NCI-H446 treated with DMSO at 0.1 percent for 48 hours (cell line): ENCODE data around the gene RAD9B.
"Not testable (repeated sequence)": the region's sequence is repeated elsewhere in the genome, so short reads cannot be mapped to it uniquely, and the experiment has no call there.

Experiments used
- DNase-seq: peaks from one replicate; lab custom pipeline; 2025; lab: John Stamatoyannopoulos, UW

RAD9B gene

DNA sequence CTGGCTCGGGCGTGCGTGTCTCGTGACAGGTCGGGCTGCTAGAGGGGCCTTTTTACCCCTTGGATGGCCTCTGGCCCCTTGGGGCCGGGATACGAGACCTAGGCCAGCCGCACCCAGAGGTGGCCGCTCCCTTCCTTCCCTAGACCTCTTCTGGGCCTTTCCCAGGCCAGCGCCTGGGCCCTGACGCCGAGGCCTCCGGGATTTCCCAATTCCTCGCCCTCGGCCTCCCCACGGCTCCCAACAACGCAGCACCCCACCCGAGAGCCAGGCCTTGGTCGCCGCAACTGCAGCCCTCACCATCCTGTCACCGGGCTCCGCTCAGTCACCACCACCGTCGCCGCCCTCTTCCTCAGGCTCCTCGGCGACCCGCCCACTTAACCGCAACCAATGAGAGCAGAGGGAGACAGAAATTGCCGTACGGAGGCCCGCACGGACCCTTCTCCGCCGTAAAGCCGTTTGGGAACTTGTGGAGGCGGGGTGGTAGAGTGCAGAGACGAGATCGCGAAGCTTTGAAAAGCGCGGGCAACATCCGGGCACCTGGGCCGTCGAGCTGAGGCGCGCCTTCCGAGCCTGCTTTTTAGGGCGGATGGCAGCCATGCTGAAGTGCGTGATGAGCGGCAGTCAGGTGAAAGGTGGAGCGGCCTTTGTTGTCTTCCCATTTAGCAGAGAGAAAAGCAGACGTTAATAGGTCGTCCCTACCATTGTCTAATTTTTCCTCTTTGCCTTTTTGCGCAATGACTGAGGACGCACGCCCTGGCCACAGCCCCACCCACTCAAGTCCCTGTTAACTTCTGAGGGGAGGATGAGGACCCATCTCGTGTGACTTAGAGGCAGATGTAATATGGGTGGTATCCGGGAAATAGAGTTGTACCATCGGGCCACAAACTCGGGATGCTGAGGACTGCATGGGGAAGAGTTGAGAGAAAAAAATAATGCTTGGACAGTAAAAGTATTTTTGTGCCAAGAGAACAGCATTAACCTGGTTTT, at the start of gene RAD9B, which contains the start of gene VPS29:
RAD9B (plus strand) TSS at position 580 of the 987 bp plus-strand sequence; CDS start at position 587, 7 bp downstream.
VPS29 (minus strand) TSS at position 360 of the 987 bp plus-strand sequence; CDS start at position 300, 60 bp downstream.
- peak; percentile 91 for DNase-seq

DNA sequence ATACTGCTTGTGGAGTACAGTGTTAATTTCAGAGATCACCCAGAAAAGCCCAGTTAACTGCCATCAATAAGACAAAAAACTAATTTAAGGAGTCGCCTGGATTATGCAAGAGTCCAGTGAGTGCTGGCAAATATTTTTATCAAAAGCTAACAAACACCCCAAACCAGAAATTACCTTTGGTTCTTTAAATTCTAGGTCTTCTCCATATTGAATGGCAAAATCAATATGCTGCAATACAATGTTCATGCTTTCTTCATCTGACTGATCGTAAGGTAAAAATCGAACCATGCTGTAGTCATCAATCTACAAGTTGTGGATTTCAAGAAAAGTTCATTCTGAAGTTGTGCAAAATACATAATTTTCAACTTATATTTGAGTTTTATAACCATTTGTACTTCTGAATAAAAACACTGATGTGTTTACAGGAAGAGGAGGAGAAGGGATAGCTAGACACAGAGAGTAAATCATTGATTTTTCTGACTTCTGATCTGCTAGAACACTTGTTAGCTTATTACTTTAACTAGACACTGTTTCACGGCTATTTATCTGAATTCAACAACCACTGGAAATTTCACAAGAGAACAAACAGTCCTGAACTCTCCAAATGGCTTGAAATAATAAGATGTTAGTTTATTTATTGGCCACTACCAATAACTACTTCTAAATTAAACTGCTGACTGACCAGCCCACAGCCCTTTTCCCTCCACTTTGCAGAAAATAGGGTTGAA, 48.4 kb upstream of the RAD9B start:
- no peak for DNase-seq

DNA sequence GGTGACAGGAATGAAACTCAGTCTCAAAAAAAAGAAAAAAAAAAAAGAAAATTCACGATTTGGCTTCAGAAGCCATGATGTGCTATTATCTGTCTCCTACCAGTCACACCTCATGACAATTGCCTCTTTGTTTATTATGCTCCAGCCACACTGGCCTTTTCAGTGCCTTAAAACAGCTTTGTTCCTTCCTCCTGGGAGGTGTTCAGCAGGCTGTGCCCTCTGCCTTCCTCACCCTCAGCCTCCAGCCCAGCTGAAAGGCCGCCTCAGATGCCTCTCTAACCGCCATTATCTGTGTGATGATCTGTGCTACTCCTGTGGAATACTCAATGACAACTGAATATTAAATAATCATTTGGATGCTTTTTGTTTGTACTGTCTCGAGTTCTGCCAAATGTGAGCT, 43.4 kb upstream of the RAD9B start:
- no peak for DNase-seq

GRCh38 chr12:110461189-110461588, 40.9 kb upstream of the RAD9B start:
- DNase-seq, result not testable (repeated sequence)

GRCh38 chr12:110465024-110465423, 37.1 kb upstream of the RAD9B start:
- no peak for DNase-seq

DNA sequence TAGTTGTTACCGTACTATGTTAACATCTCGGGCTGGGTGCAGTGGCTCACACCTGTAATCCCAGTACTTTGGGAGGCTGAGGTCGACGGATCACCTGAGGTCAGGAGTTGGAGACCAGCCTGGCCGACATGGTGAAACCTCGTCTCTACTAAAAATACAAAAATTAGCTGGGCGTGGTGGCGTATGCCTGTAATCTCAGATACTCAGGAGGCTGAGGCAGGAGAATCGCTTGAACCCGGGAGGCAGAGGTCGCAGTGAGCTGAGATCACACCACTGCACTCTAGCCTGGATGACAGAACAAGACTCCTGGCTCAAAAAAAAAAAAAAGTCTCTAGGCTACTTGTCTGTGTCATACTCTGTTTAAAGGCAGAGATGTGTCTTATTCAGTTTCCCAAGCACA, 36.4 kb upstream of the RAD9B start:
- DNase-seq, result not testable (repeated sequence)

DNA sequence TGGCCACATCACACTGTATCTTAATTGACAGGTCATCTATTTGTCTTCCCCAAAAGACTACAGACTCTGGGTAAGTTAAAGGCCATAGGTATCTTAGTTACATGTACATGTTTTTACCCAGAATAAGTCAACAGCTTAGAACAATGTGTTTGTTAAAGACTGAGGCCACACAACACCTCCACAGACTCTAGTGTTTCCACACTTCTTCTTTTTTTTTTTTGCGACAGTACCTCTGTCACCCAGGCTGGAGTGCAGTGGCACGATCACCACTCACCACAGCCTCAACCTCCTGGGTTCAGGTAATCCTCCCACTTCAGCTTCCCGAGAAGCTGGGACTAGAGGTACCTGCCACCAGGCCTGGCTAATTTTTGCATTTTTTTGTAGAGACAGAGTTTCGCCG, 35.3 kb upstream of the RAD9B start:
- DNase-seq, result no peak

DNA sequence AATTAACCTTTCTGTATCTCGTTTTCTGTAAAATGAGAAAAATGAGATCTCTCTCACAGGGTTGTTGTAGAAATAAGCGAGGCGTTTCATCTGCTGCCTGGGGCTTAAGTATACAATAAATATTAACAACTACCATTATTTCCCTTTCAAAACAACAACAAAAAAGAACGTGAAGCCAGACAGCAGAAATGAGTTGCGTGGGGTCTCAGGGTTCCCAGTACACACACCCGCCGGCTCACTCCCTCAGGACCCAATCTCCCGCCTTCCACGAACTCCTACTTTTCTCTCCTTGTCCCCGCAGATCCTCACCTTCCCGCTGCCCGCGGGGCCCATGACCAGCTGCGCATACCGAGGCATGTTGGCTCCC, 34.3 kb upstream of the RAD9B start:
- DNase-seq, result no peak

DNA sequence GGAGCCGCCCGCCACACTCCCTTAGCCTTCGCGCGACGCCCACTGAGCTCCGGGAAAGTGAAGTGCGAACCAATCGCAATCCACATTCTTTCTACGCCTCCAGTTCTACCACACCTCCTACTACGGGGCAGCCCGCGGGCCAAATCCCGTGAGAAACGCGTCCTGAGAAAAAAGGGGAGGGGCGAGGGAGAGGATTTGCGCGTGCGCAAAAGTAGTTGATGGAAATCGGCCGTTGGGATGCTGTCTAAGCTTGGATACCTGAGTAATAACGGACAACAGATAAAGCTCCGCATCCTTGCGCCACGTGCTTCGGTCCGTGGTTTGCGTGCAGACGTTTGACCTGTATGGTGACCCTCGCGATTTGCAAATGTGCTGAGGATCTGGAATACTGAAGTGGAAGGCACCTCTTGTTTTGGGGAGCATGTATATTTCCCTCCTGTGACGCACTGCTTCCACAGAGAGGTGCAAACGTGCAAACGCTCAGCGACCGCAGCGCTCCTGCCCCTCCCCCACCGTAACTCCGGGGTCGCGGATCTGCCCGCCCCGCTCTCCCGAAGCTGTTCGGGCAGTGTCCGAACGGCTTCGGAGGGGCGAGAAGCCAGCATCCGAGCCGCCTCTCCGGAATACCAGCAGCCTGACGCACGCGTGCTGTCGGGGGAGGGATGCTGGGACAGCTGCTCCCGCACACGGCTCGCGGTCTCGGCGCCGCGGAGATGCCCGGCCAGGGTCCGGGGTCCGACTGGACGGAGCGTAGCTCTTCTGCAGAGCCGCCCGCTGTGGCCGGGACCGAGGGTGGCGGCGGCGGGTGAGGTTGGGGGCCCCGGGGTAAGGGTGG, 33.7 kb upstream of the RAD9B start, which contains the start of the genes FAM216A and GPN3:
FAM216A (plus strand) TSS at position 632 of the 835 bp plus-strand sequence; CDS start at position 663, 31 bp downstream.
GPN3 (minus strand) TSS at position 44 of the 835 bp plus-strand sequence. CDS start 54 bp downstream, outside the sequence.
- DNase-seq, result peak; percentile 95

- no peak for DNase-seq
These were observed 26.7 kb upstream of the RAD9B start for GRCh38 chr12:110475426-110475825.

DNA sequence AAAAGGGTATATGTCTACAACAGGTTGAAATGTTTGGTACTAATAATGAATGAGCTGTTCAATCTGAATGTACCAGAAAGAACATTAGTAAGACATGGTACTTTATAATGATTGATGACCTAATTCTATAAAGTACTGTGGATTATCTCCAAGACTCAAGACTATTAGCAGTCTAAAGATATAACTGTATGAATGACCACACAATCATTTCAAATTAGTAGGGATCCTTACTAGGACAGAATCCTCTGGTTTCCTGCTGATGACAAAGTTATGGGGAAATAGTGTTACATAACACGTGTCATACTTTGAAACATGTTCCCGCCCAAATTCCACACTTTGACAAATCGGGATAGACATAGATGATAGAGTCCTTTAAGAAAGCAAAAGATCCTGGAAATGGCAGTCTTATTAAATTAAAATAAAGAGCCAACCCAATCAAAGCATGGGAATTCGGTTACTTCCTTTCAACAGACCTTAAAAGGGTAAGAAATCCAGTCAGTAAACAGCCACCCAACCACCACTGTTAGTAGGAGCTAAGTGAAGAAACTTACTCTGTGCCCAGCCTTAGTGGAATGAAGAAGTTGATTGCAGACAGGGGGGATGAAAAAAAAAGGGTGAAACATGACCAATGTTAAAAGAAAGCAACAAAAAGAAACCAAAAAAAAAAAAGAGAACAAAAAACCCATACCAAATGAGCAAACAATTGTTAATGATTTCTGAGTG, 3.0 kb upstream of the RAD9B start:
- no peak for DNase-seq

DNA sequence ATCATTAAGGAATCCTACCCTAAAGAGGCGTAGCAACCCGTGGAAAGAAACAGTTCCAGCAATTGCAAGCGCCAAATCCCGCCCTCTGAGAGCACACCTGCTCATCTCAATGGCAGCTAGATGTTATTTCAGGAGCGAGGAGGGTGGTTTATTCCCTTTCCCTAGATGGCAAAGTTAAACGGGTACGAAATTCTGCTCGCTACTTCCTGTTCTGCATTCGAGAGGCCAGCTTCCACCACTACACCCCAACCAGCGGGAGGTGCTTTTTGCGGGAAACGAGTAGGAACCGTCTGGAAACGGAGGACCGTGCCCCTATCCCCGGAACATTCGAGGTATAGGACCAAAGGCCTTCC, 756 bp upstream of the RAD9B start:
- DNase-seq, result no peak

DNA sequence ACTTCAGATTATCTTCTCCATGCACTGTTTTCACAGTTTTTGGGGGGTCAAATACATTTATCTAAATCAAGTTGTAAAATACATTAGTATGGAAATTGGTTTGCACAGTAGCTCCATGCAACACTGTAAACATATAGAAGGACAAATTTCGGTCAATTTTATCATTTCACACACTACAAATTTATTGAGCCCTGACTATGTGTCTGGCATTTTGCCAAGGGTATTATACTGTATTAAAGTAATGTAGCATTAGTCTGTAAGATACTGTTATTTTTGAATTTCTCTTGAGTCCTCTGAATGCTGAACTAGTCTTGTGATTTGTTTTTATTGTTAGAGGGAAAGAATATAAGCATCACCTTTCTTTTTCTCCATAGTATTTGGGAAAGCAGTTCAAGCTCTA, 1.3 kb downstream of the RAD9B start:
- DNase-seq, result no peak

DNA sequence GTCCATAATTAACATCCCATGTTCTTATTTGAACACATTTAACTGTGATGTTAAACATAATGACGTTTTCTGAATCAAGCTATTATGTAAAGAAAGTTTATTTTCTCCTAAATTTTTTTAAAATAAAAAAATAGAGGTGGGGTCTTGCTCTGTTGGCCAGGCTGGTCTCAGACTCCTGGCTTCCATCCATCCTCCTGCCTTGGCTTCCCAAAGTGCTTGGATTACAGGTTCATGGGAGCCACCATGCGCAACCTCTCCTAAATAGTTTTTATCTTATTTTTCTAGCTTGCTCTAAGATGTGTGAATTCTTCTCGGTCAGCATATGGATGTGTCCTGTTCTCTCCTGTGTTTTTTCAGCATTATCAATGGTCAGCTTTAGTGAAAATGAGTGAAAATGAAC, 3.2 kb downstream of the RAD9B start:
- DNase-seq, result no peak

DNA sequence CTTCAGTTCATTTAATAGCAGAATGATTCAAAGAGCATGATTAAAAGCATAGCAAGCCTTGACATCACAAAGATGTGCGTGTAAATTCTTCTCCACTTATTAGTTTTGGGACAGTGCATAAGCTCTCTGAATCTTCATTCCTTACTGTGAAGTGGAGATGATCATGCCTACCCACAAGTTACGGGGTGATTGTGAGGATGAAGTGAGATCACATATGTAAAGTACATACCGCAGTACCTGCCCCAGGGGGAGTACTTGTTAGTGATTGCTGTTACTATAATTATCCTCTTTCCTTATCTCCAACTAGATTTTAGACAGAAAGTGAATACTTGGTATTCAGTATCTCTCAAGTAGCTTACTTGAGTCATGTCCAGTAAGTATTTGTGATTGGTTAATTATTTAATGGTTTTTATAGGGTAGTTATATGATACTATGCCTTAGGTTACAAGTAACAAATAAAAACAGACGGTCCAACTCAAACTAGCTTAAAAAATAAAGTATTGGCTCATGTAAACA, 6.0 kb downstream of the RAD9B start:
- DNase-seq, result no peak

GRCh38 chr12:110513842-110514241, 11.7 kb downstream of the RAD9B start:
- DNase-seq, result no peak

- no peak for DNase-seq
These were observed 12.2 kb downstream of the RAD9B start for GRCh38 chr12:110514363-110514762.

DNA sequence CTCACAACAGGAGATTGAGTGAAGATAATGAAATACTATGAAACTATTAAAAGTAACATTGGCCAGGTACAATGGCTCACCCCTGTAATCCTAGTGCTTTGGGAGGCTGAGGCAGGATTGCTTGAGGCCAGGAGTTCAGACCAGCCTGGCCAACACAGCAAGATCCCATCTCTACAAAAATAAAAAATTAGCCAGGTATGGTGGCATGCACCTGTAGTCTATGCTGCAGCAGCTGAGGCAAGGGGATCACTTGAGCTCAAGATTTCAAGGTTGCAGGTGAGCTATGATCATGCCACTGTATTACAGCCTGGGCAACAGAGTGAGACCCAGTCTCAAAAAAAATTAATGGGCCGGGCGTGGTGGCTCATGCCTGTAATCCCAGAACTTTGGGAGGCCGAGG, 14.9 kb downstream of the RAD9B start:
- no peak for DNase-seq

DNA sequence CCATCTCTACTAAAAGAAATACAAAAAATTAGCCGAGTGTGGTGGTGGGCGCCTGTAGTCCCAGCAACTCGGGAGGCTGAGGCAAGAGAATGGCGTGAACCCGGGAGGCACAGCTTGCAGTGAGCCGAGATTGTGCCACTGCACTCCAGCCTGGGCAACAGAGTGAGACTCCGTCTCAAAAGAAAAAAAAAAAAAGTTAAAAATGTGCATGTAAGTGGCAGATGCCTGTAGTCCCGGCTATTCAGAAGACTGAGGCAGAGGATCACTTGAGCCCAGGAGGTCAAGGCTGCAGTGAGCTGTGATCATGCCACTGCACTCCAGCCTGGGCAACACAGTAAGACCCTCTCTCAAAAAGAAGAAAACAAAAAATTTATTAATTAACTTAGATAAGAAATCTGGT, 15.9 kb downstream of the RAD9B start:
- DNase-seq, result not testable (repeated sequence)

GRCh38 chr12:110520876-110521712, 19.0 kb downstream of the RAD9B start:
- DNase-seq, result not testable (repeated sequence)
